Measurements from ENCODE around the gene MAFG.
A peak's percentile ranks its signal among the peaks of the same experiment; 100 is the strongest.

Gene MAFG

GRCh38 chr17:81871387-81872230 is 55.9 kb downstream of the MAFG start:
- peak overlapping the region; percentile 99 for H3K27ac ChIP-seq

GRCh38 chr17:81870981-81871386 is 56.6 kb downstream of the MAFG start, which contains the start of gene ARHGDIA:
TSS of gene ARHGDIA (minus strand) at chr17:81871337. CDS start at chr17:81869930, 1,407 bp downstream.
- TF ChIP-seq ZFX (IDR thresholded peaks at IDR 0.05; ENCODE audit: borderline replicate concordance) = no peak
- no peak for TF ChIP-seq CTCF (IDR thresholded peaks at IDR 0.05)
- peak within 1 kb of the TSS; percentile 99 for H3K27ac ChIP-seq

More at GRCh38 chr17:81871387-81872230, 55.9 kb downstream of the MAFG start:
- TF ChIP-seq ZFX (IDR thresholded peaks at IDR 0.05; ENCODE audit: borderline replicate concordance) (no peak), CTCF (IDR thresholded peaks at IDR 0.05) (peak; percentile 37; the same call in 1 of the 2 replicates)

GRCh38 chr17:81870131-81870980 is 57.2 kb downstream of the MAFG start:
- TF ChIP-seq ZFX (IDR thresholded peaks at IDR 0.05; ENCODE audit: borderline replicate concordance) = no peak
- no peak for TF ChIP-seq CTCF (IDR thresholded peaks at IDR 0.05)
- peak overlapping the region; percentile 99 for H3K27ac ChIP-seq

DNA sequence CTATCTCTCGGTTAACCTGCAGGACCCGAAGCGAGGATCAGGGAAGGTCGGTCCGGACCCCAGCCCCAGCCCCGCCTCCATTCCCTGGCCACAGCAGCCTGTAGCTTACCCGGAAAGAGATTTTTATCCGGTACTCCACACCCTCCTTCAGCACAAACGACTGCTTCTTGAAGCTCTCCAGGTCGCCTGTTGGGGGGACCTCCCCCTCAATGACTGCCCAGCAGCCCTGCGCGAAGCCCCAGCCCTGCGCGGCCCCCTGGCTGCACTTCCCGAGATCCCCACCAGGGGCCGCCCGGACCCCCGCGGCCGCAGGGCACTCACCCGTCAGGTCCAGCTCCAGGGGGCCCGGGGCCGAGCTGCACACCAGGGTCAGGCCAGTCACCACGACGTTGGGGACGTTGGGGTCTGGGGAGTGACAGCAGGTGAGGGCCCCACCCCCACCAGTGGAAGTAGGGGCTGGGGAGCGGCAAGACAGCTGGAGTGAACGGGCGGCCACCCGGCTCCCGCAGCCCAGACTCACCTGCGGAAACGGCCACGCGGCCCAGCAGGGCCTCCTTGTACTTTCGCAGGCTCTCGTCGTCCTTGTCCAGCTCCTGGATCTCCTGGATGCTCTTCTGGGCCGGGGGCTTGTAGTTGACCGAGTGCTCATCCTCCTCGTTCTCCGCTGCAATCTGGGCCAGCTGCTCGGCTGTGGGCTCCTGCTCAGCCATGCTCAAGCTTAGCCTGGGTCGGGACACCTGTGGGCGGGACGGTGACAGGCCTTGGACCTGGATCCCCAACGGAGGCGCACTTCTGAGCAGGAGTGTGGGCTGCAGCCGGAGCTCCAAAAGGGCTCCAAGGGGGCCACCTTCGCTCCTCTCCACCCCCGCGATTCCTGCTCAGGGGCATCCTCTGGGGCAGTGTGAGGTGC is 58.1 kb downstream of the MAFG start:
- TF ChIP-seq ZFX (IDR thresholded peaks at IDR 0.05; ENCODE audit: borderline replicate concordance) = no peak
- TF ChIP-seq CTCF (IDR thresholded peaks at IDR 0.05) = peak; percentile 84
- H3K27ac ChIP-seq = peak overlapping the region; percentile 99

DNA sequence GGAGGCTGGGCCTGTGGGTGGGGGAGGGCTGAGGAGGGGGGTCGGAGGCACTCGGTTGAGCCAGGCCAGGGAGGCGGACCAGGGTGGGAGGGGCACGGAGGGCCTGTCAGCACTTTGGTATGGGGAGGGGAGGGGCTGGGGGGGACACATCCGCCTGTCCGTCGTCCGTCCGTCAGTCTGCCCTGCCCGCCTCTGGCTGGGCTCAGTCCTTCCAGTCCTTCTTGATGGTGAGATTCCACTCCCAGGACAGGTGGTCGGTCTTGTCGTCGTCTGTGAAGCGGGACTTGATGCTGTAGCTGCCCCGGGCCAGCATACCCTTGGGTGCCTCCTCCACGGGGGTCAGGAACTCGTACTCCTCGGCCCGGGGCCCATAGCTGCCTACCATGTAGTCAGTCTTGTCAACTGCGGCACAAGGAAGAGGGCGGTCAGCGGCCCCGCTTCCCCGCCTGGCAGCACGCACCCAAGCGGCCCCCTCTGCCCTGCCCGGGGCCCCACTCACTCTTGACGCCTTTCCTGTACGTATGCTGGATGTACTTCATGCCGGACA is 58.8 kb downstream of the MAFG start:
- peak overlapping the region; percentile 99 for H3K27ac ChIP-seq
- no peak for TF ChIP-seq CTCF (IDR thresholded peaks at IDR 0.05)
- no peak for TF ChIP-seq ZFX (IDR thresholded peaks at IDR 0.05; ENCODE audit: borderline replicate concordance)
